Putamen (tissue), 1 donor: ENCODE measurements around the gene TMEM231.
"Not testable (repeated sequence)": the region's sequence is repeated elsewhere in the genome, so short reads cannot be mapped to it uniquely, and the experiment has no call there.

ENCODE experiments used
- DNase-seq: peaks from one replicate; pipeline ENCODE4 v3.0.0-alpha.2; 2016; ENCODE audit warnings: low spot score

The TMEM231 gene

DNA sequence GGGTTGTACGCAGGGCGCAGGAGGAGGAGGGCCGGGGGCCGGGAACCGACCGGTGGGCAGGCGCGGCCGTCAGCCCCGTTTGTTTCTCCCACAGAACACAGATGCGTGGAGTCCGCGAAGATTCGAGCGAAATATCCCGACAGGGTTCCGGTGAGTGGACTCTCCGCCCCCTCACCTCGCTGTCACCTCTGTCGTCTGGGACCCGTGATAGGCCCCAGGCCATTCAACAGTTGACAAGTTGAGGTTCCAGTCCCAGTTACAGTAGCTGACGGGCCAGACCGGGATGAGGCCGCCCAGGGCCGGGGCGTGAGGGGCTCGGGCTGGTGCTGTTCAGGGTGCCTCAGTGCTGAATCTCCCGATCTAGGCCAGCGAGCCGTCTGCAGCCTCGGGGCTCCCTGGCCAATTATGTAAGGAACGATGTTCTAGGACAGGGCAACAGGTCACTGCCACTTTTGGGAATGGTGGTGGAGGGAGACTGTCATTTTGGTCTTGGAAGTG, 10.8 kb upstream of the TMEM231 start:
- DNase-seq = no peak

DNA sequence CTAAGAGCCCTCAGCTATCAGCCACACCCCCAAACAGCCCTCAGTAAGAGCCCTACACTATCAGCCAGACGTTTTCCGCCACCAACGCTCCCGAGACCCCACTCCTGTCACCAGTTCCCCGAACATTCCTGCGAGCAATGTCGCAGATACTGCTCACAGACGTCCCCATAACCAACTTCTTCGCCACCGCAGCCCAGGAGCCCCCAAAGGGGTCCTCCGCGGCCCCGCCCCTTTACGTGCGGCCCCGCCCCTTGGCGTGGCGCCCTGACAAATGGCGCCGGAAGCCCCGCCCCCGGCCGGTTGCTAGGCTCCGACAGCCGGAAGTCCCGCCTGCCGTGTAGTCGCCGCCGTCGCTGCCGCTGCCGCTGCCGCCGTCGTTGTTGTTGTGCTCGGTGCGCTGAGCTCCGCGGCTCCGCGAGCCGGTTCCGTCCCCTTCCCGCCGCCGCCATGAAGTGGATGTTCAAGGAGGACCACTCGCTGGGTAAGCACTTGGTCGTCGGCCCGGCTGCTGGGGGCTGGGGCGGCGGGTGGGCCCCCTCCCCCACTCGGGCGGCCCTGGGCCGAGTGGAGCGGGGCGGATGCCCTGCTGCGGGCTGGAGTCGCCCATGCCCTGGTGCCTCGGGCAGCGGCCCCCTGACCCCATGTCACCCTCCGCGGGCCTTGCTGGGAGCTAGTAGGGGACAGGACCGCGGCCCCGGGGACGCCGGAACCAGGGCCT, 10.1 kb upstream of the TMEM231 start, which contains the start of gene GABARAPL2:
GABARAPL2 (plus strand) TSS at position 340 of the 718 bp plus-strand sequence; CDS start at position 448, 108 bp downstream.
- DNase-seq = peak; percentile 83

DNA sequence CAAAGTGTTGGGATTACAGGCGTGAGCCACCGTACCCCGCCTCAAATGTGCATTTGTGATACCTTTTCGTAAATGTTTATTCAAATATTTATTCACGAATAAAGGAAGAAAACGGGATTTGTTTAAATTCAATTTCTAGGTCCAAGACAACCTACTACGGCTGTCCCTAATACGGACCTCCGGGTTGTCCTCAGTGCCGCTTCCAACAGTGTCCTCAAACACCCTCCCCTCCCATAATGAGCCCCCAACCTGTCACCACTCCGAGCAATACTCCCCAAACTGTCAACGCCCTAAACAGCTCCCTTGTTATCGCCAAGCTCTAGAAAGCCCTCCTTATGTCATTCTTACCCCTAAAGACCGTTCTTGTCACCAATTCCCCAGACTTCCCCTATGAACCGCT, 9.6 kb upstream of the TMEM231 start:
- no peak for DNase-seq

DNA sequence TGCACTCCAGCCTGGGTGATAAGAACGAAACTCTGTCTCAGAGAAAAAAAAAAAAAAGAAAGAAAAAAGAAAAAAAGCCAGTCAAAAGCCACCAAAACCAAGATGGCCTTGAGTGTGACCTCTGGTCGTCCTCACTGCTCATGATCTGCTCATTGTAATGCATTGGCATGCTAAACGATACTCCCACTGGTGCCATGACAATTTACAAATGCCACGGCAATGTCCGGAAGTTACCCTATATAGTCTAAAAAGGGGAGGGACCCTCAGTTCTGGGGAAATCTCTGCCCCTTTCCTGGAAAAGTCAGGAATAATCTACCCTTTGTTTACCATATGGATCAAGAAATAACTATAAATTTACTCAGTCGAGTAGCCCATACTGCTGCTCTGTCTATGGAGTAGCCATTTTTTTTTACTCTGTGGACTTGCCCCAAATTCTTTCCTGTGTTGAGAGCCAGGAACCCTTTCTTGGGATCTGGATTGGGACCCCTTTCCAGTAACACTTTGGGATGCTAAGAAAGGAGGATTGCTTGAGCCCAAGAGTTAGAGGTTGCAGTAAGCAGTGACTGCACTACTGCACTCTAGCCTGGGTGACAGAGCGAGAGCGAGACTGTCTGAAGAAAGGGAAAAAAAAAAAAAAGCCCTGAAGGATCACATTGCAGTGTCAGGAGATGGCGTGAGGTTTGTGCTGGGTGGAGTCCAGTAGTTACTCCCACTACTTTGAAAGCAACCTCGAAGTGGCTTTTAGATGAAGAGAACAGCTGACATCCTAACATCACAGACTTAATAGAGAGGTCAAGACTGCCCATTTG, 3.7 kb upstream of the TMEM231 start:
- DNase-seq = no peak

DNA sequence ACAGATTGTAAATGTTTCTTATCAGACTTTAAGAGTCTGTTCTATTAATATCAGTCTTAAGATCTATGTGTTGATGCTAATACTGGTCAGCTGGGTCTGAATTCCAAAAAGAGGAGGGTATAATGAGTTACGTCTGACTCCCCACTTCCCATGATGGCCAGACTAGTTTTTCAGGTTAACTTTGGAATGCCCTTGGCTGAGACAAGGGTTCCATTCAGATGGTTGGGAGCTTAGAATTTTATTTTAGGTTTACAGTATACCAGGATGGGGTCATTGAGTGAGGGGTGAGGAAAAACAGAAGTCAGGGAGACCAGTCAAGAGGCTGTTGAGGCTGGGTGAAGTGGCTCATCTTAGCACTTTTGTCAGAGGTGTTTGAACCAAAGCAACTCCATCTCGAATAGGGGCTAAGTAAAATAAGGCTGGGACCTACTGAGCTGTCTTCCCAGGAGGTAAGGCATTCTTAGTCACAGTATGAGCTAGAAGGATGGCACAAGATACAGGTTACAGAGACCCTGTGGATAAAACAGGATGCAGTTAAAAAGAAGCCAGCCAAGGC, 2.9 kb upstream of the TMEM231 start:
- no peak for DNase-seq

DNA sequence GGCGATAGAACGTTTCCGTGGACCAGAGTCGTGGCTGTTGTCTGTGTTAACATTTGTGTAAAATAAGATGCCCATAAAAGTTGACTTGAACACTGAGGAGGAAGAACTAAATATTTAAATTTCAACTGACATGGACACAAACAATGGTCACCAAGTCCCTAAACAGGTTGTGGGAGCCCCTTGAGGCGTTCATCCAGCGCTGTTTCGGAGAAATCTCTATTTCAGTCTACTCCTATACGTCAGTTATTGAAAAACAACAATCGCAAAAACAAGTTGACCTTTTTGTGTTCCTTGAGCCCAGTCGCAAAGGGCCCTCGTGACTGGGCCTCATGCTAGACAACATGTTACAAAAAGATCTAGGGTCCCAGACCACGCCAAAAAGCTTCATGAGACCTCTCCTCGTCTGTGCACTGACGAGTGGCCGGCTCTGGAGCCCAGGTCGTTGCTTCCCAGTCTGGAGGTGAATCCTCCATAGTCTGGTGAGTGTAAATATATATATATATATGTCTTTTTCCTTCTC, 439 bp upstream of the TMEM231 start:
- DNase-seq = no peak

DNA sequence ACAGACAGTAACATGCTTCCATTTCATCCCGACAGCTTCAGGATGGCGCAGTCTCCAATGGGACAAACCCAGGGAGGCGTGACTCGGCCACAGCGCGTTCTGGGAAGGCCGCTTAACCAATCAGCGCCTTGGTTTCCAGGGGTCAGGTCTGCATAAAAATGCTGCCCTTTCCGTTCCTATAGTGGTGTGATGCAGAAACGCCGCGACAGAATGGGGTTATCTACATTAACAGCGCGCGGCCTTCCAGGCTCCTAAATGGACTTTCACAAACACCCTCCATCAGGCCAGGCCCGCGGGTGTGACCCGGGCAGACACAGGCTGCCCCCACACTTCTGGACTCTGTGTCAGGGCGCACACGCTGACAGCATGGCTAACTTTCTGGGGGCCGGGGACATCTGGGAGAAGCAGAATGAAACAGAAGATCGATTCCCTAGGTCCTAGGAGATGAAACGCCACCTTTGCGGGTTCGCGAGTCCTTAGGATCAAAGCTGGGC, 792 bp downstream of the TMEM231 start:
- DNase-seq = peak; percentile 86

DNA sequence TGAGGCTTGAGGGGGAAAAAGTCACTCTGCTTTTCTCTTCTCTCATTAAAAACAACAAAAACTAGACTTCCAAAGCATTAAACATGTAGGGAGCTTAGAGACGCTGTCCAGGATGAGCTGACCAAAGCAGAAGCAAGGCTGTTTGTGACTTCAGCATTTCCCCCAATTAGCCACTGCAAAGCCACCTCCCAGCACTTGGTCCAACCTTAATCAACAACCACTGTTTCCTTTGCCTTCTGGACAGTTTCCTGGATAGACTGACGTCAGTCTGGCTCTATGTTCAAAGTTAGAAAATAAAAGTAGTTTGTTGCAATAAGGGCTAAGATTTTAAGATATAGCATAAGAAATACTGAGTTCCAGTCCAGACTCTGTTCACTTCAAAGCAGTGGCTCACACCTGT, 3.1 kb downstream of the TMEM231 start:
- DNase-seq = no peak

DNA sequence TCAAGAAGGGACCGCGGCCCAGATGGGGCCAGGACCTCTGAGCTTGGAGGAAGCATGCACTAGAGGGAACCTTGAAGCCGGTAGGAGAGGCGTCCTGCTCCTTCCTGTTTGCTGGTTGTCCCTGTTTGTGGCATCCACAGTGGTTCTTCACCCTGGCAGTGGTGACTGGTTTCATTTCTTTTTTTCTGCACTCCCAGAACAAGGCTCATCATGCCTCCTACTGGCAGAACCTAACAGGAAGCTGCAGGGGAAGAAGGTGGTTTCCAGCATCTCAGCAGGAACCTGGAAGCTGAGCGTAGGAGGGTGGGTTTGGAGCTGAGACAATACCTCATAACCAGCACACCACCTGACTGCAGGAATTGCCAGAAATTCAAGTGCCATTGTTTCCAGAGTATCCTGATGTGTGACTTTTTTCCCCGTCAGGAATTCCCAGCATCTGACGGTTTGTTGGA, 5.8 kb downstream of the TMEM231 start:
- DNase-seq = peak; percentile 74

DNA sequence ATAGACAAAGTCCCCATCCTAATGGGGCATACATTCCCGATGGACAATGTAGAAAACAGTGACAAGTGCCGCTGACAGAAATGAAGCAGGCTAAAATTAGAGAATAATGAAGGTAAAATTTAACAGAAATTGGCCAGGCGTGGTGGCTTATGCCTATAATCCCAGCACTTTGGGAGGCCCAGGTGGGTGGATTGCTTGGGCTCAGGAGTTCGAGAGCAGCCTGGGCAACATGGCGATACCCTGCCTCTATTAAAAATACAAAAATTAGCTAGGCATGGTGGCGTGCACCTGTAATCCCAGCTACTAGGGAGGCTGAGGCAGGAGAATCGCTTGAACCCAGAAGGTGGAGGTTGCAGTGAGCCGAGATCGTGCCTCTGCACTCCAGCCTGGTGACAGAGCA, 7.6 kb downstream of the TMEM231 start:
- not testable (repeated sequence) for DNase-seq

DNA sequence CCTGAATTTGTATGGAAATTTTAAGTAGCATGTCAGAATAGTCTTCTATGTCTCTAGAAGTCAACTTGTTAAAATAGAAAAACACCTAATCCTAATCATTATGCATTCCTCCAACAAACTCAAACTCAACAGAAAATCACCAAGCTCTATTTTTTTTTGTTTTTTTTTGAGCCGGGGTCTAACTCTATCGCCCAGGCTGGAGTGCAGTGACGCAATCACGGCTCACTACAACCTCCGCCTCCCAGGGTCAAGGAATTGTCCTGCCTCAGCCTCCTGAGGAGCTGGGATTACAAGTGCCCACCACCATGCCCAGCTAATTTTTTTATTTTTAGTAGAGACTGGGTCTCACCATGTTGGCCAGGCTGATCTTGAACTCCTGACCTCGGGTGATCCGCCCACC, 9.8 kb downstream of the TMEM231 start:
- no peak for DNase-seq

DNA sequence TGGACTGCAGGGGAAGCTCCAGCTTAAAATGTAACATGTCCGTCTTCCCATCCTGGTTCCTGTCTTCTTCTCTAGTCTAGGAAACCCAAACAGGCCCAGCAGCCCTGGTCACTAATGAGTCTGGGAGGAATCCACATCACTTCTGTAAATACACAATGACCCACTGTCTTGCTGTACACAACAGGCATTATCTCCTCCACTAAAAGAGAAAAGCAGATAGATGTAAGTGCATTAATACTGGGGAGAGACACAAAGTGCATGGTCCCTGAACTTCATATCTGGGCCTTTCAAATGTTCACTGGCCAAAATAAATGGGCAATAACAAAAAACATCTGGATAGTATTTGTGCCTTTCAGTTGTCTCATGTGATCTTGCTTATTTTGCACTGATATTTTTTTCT, 10.2 kb downstream of the TMEM231 start:
- DNase-seq = not testable (repeated sequence)

DNA sequence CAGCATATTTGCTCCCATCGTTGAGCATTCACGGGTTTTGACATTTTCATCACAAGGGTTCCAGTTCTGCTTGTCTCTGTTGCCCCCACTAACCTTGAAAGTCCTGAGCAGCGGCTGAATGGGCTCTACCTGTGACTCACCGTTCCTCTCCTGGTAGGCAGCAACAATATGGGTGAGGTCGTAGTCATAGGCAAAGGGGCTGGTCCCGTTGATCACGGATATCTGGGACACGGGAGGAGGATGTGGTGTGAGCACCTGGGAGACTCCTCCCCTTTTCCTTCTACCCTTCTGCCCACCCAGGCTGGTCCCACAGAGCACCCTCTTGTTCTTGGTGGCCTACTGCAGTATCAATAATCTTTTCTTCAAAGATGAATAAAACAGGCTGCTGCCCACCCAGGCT, 13.6 kb downstream of the TMEM231 start:
- DNase-seq = not testable (repeated sequence)

DNA sequence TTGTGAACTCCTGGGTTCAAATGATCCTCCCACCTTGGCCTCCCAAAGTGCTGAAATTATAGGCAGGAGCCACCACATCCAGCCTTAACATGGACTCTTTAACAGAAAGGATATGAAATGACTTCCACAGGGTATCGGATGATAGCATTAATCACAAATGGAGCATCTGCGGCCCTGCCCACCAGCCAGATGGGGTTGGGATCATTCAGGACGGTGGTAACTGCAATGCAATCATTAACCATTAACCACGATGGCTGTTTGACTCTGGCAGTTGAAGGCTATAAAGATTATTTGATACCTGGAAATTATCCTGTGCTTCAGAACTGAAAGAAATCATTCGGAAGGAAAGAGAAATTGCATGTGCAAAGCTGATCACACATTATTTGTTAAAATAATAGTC, 14.8 kb downstream of the TMEM231 start:
- DNase-seq = no peak

DNA sequence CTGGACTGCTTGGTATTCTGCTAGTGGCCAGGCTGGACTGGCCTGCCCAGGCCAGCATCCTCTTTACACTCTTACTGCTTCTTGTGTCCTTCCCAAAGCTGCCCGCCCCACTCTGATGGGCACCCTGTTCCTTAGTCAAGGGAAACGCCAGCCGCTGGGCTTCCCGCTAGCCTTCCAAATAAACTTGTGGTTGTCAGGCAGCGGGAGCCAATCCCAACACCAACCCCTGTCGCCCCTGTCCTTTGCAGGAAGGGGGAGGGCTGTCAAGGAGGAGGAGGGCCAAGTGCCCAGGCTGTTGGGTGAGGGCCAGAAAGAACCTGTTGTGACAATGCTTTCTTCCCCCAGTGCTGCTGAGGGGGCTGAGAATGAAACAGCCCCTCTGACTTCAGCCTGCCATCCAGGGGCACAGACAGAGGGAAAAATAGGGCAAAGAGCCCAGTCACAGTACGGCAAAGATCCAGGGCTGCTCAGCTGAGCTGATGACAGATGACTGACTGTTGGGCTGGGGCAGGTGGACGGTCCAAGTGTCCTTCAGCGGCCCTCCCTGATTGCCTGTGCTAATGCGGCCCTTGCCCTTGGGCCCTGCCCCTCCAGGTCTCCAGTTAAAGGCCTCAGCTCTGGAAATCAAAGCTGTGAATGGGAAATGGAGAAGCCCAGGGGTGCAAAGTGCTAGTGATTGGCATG, 17.0 kb downstream of the TMEM231 start:
- not testable (repeated sequence) for DNase-seq

DNA sequence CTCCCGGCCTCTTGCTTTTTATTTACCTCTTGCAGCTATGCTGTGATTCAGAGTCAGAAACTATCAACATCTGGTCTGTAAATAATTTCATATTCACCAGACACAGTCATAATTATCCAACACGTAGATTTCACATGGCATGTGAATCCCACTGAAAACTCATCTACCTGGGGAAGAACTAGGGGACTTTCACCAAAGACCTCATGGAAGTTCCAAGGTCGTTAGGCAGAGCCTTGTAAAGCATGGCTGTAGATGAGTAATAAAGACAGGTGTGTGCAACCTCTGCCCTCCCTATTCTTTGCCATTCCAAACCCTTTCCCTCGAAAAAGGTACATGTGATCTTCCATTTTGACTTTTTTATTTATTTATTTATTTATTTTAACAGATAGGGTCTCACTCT, 18.3 kb downstream of the TMEM231 start:
- DNase-seq = no peak

DNA sequence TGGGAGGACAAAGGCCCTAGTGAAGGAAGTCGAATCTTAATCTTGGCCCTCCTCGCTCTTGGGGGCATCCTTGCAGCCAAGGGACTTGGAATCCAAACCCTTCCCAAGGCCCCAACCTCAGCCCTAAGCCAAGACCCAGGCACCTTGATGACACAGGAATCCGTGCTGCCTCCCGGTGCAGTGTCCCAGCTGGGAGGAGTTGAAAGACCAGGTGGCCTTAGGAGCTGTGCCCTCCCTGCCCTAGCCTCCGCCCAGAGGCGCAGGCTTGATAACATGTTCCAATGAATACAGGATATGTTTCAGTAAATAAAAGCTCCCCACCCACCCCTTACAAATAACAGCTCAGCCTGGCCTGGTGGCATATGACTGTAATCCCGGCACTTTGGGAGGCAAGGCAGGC, 20.2 kb downstream of the TMEM231 start, which contains the start of gene CHST5:
CHST5 (minus strand) TSS at position 208 of the 400 bp plus-strand sequence. CDS start 5,724 bp downstream, outside the sequence.
- no peak for DNase-seq

DNA sequence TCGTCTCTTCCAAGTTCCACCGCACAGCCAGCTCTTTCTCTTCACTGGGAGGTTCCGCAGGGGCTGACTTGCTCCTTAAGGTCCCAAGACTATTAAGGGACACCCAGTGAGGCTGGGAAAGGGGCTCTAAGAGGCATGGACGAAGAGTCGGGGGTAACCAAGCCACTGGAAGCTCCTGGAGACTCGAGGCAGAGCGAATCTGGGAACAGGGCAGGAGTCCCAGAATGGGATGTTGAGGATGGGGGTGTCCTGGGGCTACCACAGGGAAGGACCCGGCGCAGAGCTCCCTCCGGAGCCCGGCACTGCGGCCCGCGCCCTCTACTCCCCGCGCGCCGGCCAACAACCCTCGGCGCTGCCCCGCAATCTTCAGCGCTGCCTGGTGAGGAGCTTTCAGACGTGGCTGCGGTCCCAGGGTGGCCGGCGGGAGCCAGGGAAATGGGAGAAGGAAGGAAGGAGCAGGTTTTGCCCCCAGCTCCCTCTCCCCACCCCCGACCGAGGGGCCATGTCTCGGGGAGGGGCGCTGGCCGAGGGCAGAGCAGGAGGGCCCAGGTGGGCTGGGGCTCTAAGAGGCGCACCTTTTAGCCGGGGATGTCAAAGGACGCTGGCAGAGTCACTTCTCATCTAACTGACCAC, 20.7 kb downstream of the TMEM231 start:
- DNase-seq = no peak

DNA sequence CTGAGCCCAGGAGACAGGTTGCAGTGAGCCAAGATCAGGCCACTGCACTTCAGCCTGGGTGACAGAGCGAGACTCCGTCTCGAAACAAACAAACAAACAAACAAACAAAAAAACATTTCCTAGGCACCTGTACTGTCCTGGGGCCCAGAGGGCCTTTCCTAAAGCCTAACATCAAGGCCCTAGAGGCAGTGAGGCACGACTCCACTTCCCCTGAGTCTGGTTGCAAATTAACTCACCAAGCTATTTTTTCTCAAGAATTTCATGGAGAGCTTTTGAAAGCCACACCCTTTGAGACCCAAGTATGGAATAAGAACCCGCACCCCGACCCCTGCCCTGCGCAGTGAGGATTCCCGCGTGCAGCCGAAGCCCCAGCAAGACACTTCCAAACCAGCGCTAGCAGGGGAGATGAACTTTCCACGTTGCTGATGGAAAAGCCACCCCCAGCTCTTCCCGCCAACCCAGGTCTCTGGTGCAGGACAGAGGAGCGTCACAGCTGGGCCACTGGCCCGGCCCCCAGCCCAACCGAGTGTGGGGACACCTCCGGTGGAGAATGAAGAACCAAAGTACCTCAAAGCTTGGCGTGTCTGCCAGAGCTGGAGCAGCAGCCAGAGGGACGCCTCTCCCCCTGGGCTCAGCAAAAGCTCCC, 21.4 kb downstream of the TMEM231 start:
- DNase-seq = no peak

DNA sequence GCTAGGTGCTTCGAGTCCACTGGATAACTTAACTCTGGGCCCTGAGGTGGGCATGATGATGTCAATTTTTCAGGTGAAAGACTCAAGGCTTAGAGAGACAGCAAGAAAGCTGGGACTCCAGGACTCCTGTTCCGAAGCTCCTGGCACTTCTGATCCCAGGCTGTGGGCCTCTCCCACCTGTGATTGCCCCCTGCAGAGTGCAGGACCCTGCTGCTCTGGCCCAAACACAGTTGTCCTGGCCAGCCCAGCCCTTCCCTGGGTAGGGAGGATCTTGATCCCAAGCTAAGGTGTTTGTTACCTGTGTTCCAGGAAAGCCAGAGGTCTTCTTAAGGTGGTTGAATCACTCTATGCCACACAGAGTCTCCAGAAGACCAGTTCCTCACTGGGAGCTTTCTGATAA, 23.3 kb downstream of the TMEM231 start:
- no peak for DNase-seq
